Stimulated activated naive CD8-positive, alpha-beta T cell treated with anti-CD3 and anti-CD28 coated beads, Interleukin-15, Interleukin-2, amounts not matched to agents 100 ng/mL and 50 ng/mL, for 24 hours (primary cell): ENCODE results near the gene TMEM95.

Experiments
- H3K27ac Mint-ChIP-seq: one replicate; pipeline ENCODE4 v1.8.0; 2021; ENCODE audit warnings: mild to moderate bottlenecking, mixed read lengths
- H3K27me3 Mint-ChIP-seq: one replicate; pipeline ENCODE4 v1.8.0; 2021; ENCODE audit warnings: mixed read lengths
- H3K36me3 Mint-ChIP-seq: one replicate; pipeline ENCODE4 v1.8.0; 2021; ENCODE audit warnings: low read depth, mixed read lengths
- H3K4me1 Mint-ChIP-seq: one replicate; pipeline ENCODE4 v1.8.0; 2021; ENCODE audit warnings: low read depth, mixed read lengths
- H3K4me3 Mint-ChIP-seq: one replicate; pipeline ENCODE4 v1.8.0; 2021; ENCODE audit warnings: mild to moderate bottlenecking, mixed read lengths
- H3K9me3 Mint-ChIP-seq: one replicate; pipeline ENCODE4 v1.8.0; 2021; ENCODE audit warnings: mixed read lengths

TMEM95 gene

DNA sequence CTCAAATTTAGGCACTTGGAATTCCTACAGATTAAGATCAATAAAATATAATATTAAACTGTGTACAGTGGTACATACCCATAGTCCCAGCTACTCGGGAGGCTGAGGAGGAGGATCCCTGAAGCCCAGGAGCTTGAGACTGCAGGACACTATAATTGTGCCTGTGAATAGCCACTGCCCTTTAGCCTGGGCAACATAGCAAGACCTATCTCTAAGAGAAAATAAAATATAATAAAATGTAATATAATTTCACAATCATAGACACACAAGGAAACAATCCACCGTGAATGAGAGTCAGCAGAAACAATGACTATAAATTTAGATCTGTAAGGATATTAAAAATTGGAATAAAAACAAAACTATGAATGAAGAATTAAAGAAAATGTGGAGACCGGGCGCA, 15.9 kb downstream of the TMEM95 start:
- Mint-ChIP-seq H3K27me3 (peaks cover 6% of the 10 kb centered on the region), H3K9me3 (no peaks in the 10 kb centered on the region), H3K36me3 (no peaks in the 10 kb centered on the region), H3K4me1 (no peaks in the 10 kb centered on the region), H3K27ac (no peak overlapping the region), H3K4me3 (no peak overlapping the region)

DNA sequence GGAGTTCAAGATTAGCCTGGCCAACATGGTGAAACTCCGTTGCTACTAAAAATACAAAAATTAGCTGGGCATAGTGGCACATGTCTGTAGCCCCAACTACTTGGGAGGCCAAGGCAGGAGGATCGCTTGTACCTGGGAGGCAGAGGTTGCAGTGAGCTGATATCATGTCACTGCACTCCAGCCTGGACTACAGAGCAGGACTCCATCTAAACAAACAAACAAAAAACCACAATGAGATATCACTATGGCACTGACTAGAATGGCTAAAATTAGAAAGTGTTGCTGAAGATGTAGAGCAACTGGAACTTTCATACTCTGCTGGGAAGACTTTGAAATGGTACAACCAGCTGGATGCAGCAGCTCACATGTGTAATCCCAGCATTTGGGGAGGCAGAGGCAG, 19.4 kb downstream of the TMEM95 start:
- Mint-ChIP-seq H3K27ac (no peak overlapping the region), H3K36me3 (no peaks in the 10 kb centered on the region), H3K27me3 (peaks cover 17% of the 10 kb centered on the region), H3K4me3 (no peak overlapping the region), H3K4me1 (no peaks in the 10 kb centered on the region), H3K9me3 (peaks cover 4% of the 10 kb centered on the region)

- Mint-ChIP-seq H3K27me3 (peaks cover 46% of the 10 kb centered on the region), H3K27ac (no peak overlapping the region), H3K36me3 (no peaks in the 10 kb centered on the region), H3K4me1 (no peaks in the 10 kb centered on the region), H3K4me3 (no peak overlapping the region), H3K9me3 (peaks cover 5% of the 10 kb centered on the region)
Measured at GRCh38 chr17:7379134-7379533, 24.2 kb downstream of the TMEM95 start.

- H3K27ac Mint-ChIP-seq = no peak overlapping the region
- H3K4me1 Mint-ChIP-seq = no peaks in the 10 kb centered on the region
- H3K9me3 Mint-ChIP-seq = peaks cover 5% of the 10 kb centered on the region
- peaks cover 46% of the 10 kb centered on the region for H3K27me3 Mint-ChIP-seq
- no peak overlapping the region for H3K4me3 Mint-ChIP-seq
- H3K36me3 Mint-ChIP-seq = no peaks in the 10 kb centered on the region
Measured at GRCh38 chr17:7380321-7380720, 25.4 kb downstream of the TMEM95 start.

GRCh38 chr17:7380855-7381683, 26.1 kb downstream of the TMEM95 start, which contains the start of gene TNK1:
Gene TNK1, plus strand, starts transcription at chr17:7381089. Its CDS starts 1,838 bp downstream, at chr17:7382927.
- H3K4me3 Mint-ChIP-seq = no peak within 1 kb of the TSS
- H3K36me3 Mint-ChIP-seq = no peaks in the 10 kb centered on the region
- no peak within 1 kb of the TSS for H3K27ac Mint-ChIP-seq
- H3K4me1 Mint-ChIP-seq = no peaks in the 10 kb centered on the region
- peaks cover 5% of the 10 kb centered on the region for H3K9me3 Mint-ChIP-seq
- H3K27me3 Mint-ChIP-seq = peaks cover 46% of the 10 kb centered on the region

- H3K36me3 Mint-ChIP-seq = no peaks in the 10 kb centered on the region
- no peaks in the 10 kb centered on the region for H3K4me1 Mint-ChIP-seq
- H3K27me3 Mint-ChIP-seq = peaks cover 39% of the 10 kb centered on the region
- H3K27ac Mint-ChIP-seq = no peak overlapping the region
- peaks cover 5% of the 10 kb centered on the region for H3K9me3 Mint-ChIP-seq
- no peak overlapping the region for H3K4me3 Mint-ChIP-seq
Measured at GRCh38 chr17:7382901-7383300, 27.9 kb downstream of the TMEM95 start.

- Mint-ChIP-seq H3K27ac (no peak overlapping the region), H3K36me3 (no peaks in the 10 kb centered on the region), H3K27me3 (peaks cover 37% of the 10 kb centered on the region), H3K4me3 (peak overlapping the region; percentile 32), H3K9me3 (peaks cover 5% of the 10 kb centered on the region), H3K4me1 (no peaks in the 10 kb centered on the region)
Measured at GRCh38 chr17:7383371-7383741, 28.4 kb downstream of the TMEM95 start.

DNA sequence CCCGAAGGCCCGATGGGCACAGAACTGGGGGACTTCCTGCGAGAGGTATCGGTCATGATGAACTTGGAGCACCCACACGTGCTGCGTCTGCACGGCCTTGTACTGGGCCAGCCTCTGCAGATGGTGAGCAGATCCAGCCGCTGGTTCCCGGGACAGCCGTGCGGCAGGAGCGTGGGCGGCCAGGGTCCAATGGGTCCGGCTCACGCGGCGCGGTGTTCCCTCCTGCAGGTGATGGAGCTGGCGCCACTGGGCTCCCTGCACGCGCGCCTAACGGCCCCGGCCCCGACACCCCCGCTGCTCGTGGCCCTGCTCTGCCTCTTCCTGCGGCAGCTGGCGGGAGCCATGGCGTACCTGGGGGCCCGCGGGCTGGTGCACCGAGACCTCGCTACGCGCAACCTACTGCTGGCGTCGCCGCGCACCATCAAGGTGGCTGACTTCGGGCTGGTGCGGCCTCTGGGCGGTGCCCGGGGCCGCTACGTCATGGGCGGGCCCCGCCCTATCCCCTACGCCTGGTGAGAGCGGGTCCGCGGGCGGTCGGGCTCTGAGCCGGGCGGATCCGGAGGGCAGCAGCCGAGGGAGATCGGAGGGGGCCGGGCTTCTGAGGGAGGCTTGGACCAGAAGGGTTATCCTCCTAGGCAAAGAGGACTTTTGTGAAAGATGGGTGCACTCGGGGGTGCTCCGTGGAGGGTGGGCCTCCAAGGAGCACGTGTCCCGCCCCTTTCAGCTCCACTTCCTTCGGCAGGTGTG, 29.0 kb downstream of the TMEM95 start:
- H3K4me1 Mint-ChIP-seq = no peaks in the 10 kb centered on the region
- peaks cover 36% of the 10 kb centered on the region for H3K27me3 Mint-ChIP-seq
- peaks cover 5% of the 10 kb centered on the region for H3K9me3 Mint-ChIP-seq
- peak overlapping the region; percentile 68 for H3K27ac Mint-ChIP-seq
- H3K4me3 Mint-ChIP-seq = peak overlapping the region; percentile 78
- peaks cover 5% of the 10 kb centered on the region for H3K36me3 Mint-ChIP-seq

GRCh38 chr17:7384489-7385081, 29.6 kb downstream of the TMEM95 start:
- peak overlapping the region; percentile 68 for H3K27ac Mint-ChIP-seq
- no peaks in the 10 kb centered on the region for H3K4me1 Mint-ChIP-seq
- no peaks in the 10 kb centered on the region for H3K9me3 Mint-ChIP-seq

DNA sequence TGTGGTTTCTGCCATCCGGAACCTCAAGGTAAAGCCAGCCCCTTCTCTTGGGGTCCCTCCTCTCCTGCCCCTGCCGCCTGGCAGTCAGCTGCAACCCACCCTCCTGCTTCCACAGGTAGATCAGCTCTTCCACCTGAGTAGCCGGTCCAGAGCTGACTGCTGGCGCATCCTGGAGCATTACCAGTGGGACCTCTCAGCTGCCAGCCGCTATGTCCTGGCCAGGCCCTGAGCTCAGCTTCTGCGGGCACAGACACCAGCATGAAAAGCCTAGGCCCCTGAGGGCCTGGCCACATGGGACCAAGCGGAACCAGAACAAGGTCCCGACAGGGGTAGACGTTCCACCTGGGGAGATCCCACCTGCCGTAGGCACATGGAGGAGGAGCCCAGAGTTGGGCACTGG, 33.9 kb downstream of the TMEM95 start:
- H3K4me1 Mint-ChIP-seq = peaks cover 9% of the 10 kb centered on the region
- no peak overlapping the region for H3K27ac Mint-ChIP-seq
- no peaks in the 10 kb centered on the region for H3K27me3 Mint-ChIP-seq
- no peak overlapping the region for H3K4me3 Mint-ChIP-seq
- peaks cover 30% of the 10 kb centered on the region for H3K36me3 Mint-ChIP-seq
- H3K9me3 Mint-ChIP-seq = no peaks in the 10 kb centered on the region

More at GRCh38 chr17:7384489-7385081, 29.6 kb downstream of the TMEM95 start:
- peak overlapping the region; percentile 78 for H3K4me3 Mint-ChIP-seq
- H3K27me3 Mint-ChIP-seq = peaks cover 30% of the 10 kb centered on the region
- H3K36me3 Mint-ChIP-seq = peaks cover 10% of the 10 kb centered on the region

DNA sequence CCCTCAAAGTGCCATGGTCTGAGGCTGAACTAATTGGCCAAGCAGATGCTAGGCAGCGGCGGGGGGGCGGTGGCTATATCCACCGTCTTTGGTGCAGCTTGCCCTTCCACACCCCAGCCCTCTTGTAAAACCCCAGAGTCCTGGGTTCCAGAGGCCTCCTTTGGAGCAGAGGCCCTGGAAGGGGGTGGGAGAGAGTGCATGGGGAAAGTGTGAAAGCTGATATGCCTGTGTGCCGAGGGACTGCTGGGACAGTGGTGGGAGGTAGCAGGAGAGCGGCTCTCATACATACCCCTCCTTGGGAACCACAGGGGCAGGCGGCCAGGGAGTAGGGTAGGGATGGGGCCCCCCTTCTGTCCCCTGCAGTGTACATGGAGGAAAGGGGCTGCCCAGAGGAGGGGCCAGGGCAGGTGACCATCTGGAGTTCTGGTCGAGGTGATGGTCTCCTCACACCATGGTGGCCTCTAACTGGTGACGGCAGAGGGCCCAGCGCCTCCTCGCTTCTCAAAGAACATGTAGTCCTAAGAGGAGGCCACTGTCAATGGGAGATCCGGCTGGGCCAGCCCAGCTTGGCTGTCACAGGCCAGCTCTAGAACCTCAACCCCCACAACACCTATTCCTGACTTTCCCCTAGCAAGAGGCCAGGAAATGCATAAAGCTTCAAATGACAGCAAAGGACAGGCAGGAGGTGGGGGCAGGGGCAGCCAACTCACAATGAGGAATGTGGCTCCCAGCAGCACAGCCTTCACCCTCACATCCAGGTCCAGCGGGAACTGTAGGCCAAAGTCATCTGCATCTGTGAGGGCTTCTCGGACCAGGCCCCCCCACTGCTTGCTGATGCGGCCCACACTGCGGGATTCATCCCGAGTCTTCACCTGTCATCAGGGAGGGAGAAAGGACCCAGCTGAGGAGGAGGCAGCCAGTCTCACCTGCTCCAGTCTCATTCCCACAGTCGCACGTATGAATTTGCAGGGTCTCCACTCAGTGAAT, 35.3 kb downstream of the TMEM95 start:
- peaks cover 15% of the 10 kb centered on the region for H3K4me1 Mint-ChIP-seq
- no peak overlapping the region for H3K27ac Mint-ChIP-seq

GRCh38 chr17:7391307-7391706, 36.4 kb downstream of the TMEM95 start:
- H3K4me3 Mint-ChIP-seq = no peak overlapping the region
- no peaks in the 10 kb centered on the region for H3K27me3 Mint-ChIP-seq
- H3K9me3 Mint-ChIP-seq = no peaks in the 10 kb centered on the region
- H3K36me3 Mint-ChIP-seq = peaks cover 33% of the 10 kb centered on the region
- no peak overlapping the region for H3K27ac Mint-ChIP-seq
- H3K4me1 Mint-ChIP-seq = peaks cover 16% of the 10 kb centered on the region

More for the DNA sequence above, 35.3 kb downstream of the TMEM95 start:
- Mint-ChIP-seq H3K36me3 (peaks cover 33% of the 10 kb centered on the region), H3K9me3 (no peaks in the 10 kb centered on the region), H3K27me3 (no peaks in the 10 kb centered on the region), H3K4me3 (no peak overlapping the region)

GRCh38 chr17:7392696-7393612, 38.0 kb downstream of the TMEM95 start:
- Mint-ChIP-seq H3K36me3 (peaks cover 33% of the 10 kb centered on the region), H3K27me3 (no peaks in the 10 kb centered on the region), H3K9me3 (no peaks in the 10 kb centered on the region), H3K27ac (no peak overlapping the region), H3K4me1 (peaks cover 16% of the 10 kb centered on the region), H3K4me3 (peak overlapping the region; percentile 93)
